HG03175 (cell line): ENCODE data around the gene COQ5.
"Not testable (repeated sequence)": the region's sequence is repeated elsewhere in the genome, so short reads cannot be mapped to it uniquely, and the experiment has no call there.

Experiments used
- ATAC-seq: cut with Tn5 transposase; IDR thresholded peaks from one replicate; pipeline ENCODE4 v1.9.1; 2021; ENCODE audit warnings: mild to moderate bottlenecking, moderate library complexity; ENCODE audit not compliant: unreplicated experiment

COQ5 gene

GRCh38 chr12:120529641-120530417 lies 871 bp upstream of the COQ5 start:
- no peak for ATAC-seq

- no peak for ATAC-seq
Measured at GRCh38 chr12:120522568-120522967, 6.4 kb downstream of the COQ5 start.

DNA sequence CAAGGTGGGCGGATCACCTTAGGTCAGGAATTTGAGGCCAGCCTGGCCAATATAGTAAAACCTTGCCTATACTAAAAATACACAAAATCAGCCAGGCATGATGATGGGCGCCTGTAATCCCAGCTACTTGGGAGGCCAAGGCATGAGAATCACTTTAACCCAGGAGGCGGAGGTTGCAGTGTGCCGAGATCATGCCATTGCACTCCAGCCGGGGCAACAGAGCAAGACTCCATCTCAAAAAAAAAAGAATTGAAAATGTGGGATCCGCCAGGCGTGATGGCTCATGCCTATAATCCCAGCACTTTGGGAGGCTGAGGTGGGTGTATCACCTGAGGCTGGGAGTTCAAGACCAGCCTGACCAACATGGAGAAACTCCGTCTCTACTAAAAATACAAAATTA lies 9.6 kb downstream of the COQ5 start:
- not testable (repeated sequence) for ATAC-seq

DNA sequence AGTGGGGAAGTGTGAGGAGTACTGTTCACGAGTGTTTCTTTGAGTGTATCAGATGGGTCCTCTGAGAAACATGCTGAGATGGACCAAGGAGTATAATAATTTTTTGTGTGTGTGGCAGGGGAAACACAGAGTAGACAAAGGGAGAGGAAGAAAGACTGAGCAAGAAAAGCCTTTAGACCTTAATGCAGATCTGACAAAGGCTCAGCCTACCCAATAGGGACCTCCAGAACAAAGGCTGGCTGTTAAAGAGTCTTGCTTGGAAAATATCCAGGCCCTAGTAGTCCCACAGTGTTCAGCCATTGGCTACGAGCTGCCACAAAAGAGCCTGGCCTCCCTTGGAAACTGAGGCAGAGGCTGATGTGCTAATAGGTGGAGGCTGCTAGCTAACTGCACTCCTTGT lies 13.5 kb downstream of the COQ5 start:
- ATAC-seq, result no peak

- ATAC-seq, result no peak
Measured at GRCh38 chr12:120514002-120514401, 15.0 kb downstream of the COQ5 start.

DNA sequence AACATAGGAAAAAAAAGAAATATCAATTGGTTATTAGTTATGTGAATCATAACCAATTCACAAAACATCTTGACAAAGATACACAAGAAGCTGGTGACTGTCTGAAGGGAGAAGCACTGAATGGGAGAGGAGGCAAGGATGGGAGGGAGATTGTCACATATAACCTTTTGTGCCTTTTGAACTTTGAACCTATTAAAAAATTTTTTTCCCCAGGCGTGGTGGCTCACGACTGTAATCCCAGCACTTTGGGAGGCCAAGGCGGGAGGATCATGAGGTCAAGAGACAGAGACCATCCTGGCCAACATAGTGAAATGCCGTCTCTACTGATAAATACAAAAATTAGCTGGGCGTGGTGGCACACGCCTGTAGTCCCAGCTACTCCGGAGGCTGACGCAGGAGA lies 20.4 kb downstream of the COQ5 start:
- no peak for ATAC-seq

DNA sequence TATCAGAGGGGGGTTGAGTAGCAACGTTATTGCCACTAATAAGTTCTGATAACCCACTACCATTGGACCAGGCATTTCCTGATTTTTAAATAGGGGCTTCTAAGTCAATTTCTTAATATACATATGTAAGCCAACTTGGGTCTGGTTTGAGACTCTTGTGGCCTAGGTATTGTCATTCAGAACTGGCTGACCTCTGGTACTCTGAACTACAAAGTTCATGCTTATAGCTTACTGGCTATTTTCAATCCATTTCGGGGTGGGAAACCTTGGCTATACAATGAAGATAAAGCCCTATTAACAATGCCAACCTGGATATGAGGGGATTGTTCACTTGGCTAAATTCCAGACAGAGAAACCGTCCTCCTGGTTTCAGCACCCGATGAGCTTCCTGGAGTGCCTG lies 24.4 kb downstream of the COQ5 start:
- ATAC-seq, result no peak

GRCh38 chr12:120500581-120500980 lies 28.4 kb downstream of the COQ5 start:
- no peak for ATAC-seq

GRCh38 chr12:120498870-120499515 lies 30.0 kb downstream of the COQ5 start:
- no peak for ATAC-seq

DNA sequence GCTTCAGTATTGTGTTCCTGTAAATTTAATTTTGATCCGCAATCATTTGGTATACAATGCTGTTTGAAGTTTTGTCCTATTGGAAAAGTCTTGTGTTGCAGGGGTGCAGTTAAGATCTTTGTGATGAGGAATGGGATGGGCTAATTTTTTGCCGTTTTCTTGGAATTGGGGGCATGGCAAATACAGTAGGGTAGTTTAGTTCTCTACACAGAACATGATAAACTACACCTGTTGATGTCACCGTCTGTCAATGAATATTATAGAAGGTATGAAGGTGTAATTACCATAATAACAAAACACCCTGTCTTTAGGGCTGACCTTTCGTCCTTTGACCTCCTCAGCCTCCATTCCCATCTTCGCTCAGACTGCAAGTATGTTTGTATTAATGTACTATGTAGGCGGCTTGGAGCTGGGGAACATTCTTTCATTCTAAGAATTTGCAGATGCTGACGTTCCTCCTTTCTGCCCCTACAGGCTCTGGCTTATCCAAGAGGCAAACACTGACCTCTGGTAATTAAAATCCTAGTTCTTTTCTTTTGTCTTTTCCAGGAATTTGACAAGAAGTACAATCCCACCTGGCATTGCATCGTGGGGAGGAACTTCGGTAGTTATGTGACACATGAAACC lies 31.3 kb downstream of the COQ5 start:
- ATAC-seq, result no peak

DNA sequence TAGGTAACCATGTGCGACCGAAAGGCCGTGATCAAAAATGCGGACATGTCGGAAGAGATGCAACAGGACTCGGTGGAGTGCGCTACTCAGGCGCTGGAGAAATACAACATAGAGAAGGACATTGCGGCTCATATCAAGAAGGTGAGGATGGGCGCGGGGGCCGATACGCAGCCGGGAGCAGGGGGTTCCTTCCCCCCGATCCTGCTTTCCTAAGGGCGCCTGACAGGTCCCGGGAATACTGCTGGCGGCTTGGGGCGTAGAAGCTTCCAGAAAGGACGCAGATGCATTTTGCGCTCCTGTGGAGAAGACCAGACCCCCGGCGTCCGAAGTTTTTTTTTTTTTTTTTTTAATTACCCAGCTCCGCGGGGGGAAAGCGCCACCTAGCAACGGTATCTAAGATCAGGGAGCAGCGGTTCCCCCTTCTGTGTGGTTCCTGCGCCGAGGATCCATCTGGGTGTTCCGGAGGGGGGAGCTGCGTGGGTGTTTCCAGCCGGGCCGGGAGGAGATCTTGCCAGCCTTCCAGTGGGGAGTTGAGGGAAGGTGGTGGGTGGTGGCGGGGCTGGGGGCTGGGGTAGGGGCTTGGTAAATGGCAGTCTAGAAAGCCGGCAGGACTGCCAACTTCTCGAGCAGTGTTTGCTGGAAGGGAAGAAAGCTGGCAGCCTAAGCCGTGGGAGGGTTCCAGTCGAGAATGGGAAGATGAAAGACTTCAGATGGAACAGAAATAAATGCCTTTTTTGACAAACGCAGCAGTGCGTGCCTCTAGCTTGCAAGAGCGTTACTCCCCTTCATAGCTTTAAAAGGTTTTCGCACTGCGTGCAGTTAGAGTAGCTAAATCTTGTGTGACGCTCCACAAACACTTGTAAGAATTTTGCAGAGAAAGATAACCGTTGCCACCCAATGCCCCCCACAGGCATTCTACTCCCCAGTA lies 32.3 kb downstream of the COQ5 start:
- no peak for ATAC-seq

DNA sequence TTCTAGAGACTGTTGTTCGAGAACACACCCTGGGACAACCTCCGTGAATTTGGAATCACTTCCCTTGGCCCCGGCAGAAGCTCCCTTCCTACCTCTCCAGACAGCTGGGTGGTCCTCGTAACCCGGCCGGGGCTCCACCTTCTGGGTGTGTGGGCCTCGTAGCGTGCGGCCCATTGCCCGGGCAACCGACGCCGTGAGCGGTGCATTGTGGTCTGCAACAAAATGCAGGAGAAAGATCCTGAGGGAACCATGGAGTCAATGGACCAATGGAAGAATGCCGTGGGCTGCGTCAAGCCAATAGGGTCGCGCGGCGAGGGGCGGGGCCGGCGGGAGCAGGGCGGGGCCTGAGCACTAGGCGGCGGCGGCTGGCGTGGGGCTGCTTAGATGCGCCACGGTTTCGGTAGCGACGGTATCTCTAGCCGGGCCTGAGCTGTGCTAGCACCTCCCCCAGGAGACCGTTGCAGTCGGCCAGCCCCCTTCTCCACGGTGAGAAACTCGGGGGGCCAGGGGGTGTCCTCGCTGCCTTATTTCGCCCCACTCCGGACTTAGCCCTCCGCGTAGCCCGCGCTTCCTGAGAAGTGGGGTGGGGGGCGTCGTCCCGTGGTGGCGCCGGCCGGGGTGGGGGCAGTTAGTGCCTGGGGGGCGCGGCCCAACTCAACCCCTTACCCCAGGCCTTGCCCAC lies 33.1 kb downstream of the COQ5 start, which contains the start of gene DYNLL1:
Gene DYNLL1, plus strand, starts transcription at position 383 of the 682 bp plus-strand sequence. CDS start 309 bp downstream, outside the sequence.
- peak; percentile 93 for ATAC-seq

GRCh38 chr12:120495186-120495730 lies 33.7 kb downstream of the COQ5 start:
- peak; percentile 18 for ATAC-seq

DNA sequence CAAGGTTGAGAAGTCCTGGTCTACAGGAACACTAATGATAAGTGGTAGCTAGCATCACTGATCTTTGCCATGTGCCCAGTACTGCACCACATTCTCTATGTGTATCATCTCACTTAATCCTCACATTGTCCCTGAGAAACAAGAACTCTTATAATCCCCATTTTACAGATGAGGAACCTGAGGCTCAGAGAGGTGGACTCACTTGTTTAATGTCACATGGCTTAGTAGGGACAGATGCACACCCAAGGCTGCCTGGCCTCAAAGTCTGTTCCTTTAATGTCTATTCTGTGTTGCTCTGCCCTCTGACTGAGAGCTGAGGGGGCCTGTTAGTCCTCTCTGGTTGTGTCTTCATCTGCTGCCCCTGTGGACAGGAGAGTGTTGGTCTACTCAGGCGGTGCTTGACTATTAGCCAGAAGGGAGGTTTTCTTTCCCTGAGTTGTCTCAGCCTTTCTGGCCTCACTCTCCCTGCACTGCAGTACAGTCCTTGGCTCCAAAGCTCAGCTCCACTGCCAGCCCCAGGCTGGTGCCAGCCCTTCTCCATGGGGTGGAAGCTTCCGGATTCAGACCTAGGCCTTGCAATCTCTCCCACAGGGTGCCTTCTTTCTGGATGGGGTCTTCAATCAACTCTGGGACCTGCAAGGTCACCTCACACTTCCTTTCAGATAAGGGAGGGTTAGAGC lies 38.0 kb downstream of the COQ5 start:
- ATAC-seq, result no peak

GRCh38 chr12:120490325-120490724 lies 38.6 kb downstream of the COQ5 start:
- ATAC-seq, result no peak

DNA sequence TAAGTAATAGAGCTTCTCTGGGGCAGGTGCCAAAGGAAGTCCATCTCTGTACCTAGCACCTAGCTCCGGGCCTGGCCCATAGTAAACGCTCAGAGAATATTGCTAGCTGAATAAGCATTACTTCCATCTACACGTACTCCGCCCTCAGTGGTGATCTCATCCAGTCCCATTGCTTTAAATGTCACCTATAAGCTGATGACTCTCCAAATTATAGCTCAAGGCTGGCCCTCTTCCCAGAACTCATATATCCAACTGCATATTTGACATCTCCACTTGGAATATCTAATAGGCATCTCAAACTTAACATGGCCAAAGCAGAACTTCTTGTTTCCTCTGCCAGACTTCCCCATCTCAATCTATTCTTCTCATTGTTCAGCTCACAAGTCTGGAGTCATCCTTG lies 39.9 kb downstream of the COQ5 start:
- ATAC-seq, result no peak

- no peak for ATAC-seq
Measured at GRCh38 chr12:120488057-120488640, 40.8 kb downstream of the COQ5 start.

DNA sequence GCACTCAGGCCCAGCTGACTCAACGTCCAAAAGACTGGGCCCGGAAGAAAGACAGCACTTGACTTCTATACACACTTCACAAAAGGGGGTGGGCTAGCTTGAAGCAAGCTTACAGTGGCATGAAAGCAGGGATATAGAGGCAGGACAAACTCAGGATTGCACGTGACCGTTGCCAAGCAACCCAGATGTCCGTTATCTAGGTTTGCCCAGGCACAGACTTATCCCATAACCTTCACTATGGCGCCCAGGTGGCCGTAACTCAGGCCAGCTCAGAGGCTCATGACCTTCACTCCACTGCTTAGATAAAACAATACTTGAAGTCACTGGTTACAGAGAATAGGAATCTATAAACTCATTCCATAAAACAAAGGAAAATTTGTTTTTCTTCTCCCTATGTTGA lies 41.4 kb downstream of the COQ5 start:
- not testable (repeated sequence) for ATAC-seq
